Calu3 (cell line): ENCODE measurements around the gene DNM2. TPM values are rescaled to one million over a fixed set of nuclear protein-coding genes. Genes with fewer than 3 reads are reported as not detected.

Source experiments
- BruUV-seq: library from RNA; stranded (reverse); fragments of 400-500 nt; replicated peaks from 2 replicates; lab custom pipeline; 2021; lab: Mats Ljungman, UMichigan
- CTCF ChIA-PET: fragments of 300-600 bp; sonication (Branson Sonifier 250); formaldehyde crosslinking; loops from one replicate; lab custom pipeline; 2022; ENCODE audit warnings: antibody characterized with exemption; lab: Charles Lee
- DNase-seq: peaks from one replicate; pipeline ENCODE4 v3.0.0; 2022
- H3K27ac Mint-ChIP-seq: one replicate; pipeline ENCODE4 v1.8.0; 2022; ENCODE audit warnings: mixed read lengths; ENCODE audit not compliant: unreplicated experiment
- H3K27me3 Mint-ChIP-seq: one replicate; pipeline ENCODE4 v1.8.0; 2022; ENCODE audit warnings: mixed read lengths; ENCODE audit not compliant: unreplicated experiment
- H3K36me3 Mint-ChIP-seq: one replicate; pipeline ENCODE4 v1.8.0; 2022; ENCODE audit warnings: mild to moderate bottlenecking, moderate library complexity, mixed read lengths; ENCODE audit not compliant: insufficient read depth, unreplicated experiment
- H3K4me1 Mint-ChIP-seq: one replicate; pipeline ENCODE4 v1.8.0; 2022; ENCODE audit warnings: mild to moderate bottlenecking, low read depth, mixed read lengths; ENCODE audit not compliant: unreplicated experiment
- H3K4me3 Mint-ChIP-seq: one replicate; pipeline ENCODE4 v1.8.0; 2022; ENCODE audit warnings: mild to moderate bottlenecking, low read depth, moderate library complexity, mixed read lengths; ENCODE audit not compliant: unreplicated experiment
- H3K9me3 Mint-ChIP-seq: one replicate; pipeline ENCODE4 v1.8.0; 2022; ENCODE audit warnings: low read depth, mixed read lengths; ENCODE audit not compliant: unreplicated experiment
- CTCF ChIP-seq: fragments of 200-600 bp; IDR thresholded peaks from one replicate; pipeline ENCODE4 v1.8.0; 2022; ENCODE audit warnings: antibody characterized with exemption; ENCODE audit not compliant: unreplicated experiment
- intact Hi-C: fragments of 100-400 bp; cut with micrococcal nuclease; formaldehyde crosslinking; loops from one replicate; pipeline ENCODE4 v1.10.0; 2022; ENCODE audit not compliant: unreplicated experiment
- total RNA-seq: library from RNA; stranded (reverse); gene quantifications from 2 replicates; pipeline ENCODE4 v1.2.3, GENCODE V29; 2022

The DNM2 gene
- total RNA-seq, 1 experiment from 2014 or later, result 126 TPM

GRCh38 chr19:10774893-10775292 lies 57.0 kb downstream of the DNM2 start:
- no peak for DNase-seq
- H3K36me3 Mint-ChIP-seq, result peaks cover 24% of the 10 kb centered on the region
- BruUV-seq, result no TSS peak
- no peaks in the 10 kb centered on the region for H3K9me3 Mint-ChIP-seq
- peaks cover 9% of the 10 kb centered on the region for H3K4me1 Mint-ChIP-seq
- H3K4me3 Mint-ChIP-seq, result no peak overlapping the region
- no peak overlapping the region for H3K27ac Mint-ChIP-seq
- no peaks in the 10 kb centered on the region for H3K27me3 Mint-ChIP-seq
- CTCF ChIA-PET, result interaction anchor here (0.6 kb wide), 1 partner anchor 735 kb away, joined by 3 read pairs; no protein-coding TSS in a partner anchor
- intact Hi-C loops, result no loop called here
- TF ChIP-seq CTCF, result no peak

- Mint-ChIP-seq H3K4me3 (no peak overlapping the region), H3K9me3 (no peaks in the 10 kb centered on the region), H3K4me1 (no peaks in the 10 kb centered on the region), H3K27me3 (no peaks in the 10 kb centered on the region), H3K36me3 (peaks cover 21% of the 10 kb centered on the region), H3K27ac (no peak overlapping the region)
- DNase-seq, result no peak
- intact Hi-C loops, result no loop called here
- BruUV-seq, result no TSS peak
- no peak for TF ChIP-seq CTCF
- CTCF ChIA-PET, result no interaction called here
These were observed 59.2 kb downstream of the DNM2 start for GRCh38 chr19:10776900-10777650.

- no peak overlapping the region for H3K27ac Mint-ChIP-seq
- intact Hi-C loops, result no loop called here
These were observed 62.5 kb downstream of the DNM2 start for GRCh38 chr19:10780368-10780767.

GRCh38 chr19:10782795-10783194 lies 64.9 kb downstream of the DNM2 start:
- no peak overlapping the region for H3K4me3 Mint-ChIP-seq
- no peaks in the 10 kb centered on the region for H3K4me1 Mint-ChIP-seq
- no peaks in the 10 kb centered on the region for H3K27me3 Mint-ChIP-seq
- DNase-seq, result no peak
- BruUV-seq, result no TSS peak
- CTCF ChIA-PET, result no interaction called here
- H3K27ac Mint-ChIP-seq, result no peak overlapping the region
- intact Hi-C loops, result no loop called here
- no peak for TF ChIP-seq CTCF
- H3K36me3 Mint-ChIP-seq, result peaks cover 66% of the 10 kb centered on the region
- no peaks in the 10 kb centered on the region for H3K9me3 Mint-ChIP-seq

More at GRCh38 chr19:10780368-10780767, 62.5 kb downstream of the DNM2 start:
- no peak overlapping the region for H3K4me3 Mint-ChIP-seq
- H3K36me3 Mint-ChIP-seq, result peaks cover 42% of the 10 kb centered on the region
- H3K9me3 Mint-ChIP-seq, result no peaks in the 10 kb centered on the region
- DNase-seq, result no peak
- TF ChIP-seq CTCF, result no peak
- H3K4me1 Mint-ChIP-seq, result no peaks in the 10 kb centered on the region
- BruUV-seq, result no TSS peak
- CTCF ChIA-PET, result interaction anchor here (1.5 kb wide), 1 partner anchor 10 kb away, joined by 3 read pairs; no protein-coding TSS in a partner anchor
- no peaks in the 10 kb centered on the region for H3K27me3 Mint-ChIP-seq
